ENCODE results near the gene RSPH1.

Gene RSPH1

DNA sequence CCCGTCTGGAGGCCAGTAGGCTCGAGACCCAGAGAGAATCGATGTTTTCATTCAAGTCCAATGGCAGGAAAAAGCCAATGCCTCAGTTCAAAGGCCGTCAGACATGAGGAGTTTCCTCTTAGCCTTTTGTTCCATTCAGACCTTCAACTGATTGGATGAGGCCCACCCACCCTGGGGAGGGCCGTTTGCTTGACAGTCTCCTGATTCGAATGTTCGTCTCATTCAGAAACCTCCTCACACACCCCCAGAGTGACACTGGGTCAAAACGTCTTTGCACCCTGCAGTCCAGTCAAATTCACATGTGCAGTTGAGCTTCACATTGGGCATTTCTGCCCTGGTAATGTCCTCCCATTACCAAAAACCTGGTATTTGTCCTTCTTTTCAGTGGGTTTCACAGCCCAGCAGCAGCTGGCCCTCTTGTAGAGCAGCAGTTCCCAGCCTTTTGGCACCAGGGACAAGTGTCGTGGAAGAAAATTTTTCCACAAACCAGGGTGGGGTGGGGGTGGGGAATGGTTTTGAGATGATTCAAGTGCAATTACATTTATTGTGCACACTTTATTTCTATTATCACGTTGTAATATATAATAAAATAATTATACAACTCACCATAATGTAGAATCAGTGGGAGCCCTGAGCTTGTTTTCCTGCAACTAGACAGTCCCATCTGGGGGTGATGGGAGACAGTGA lies 40.1 kb downstream of the RSPH1 start:
- TF ChIP-seq, protein P1, sequence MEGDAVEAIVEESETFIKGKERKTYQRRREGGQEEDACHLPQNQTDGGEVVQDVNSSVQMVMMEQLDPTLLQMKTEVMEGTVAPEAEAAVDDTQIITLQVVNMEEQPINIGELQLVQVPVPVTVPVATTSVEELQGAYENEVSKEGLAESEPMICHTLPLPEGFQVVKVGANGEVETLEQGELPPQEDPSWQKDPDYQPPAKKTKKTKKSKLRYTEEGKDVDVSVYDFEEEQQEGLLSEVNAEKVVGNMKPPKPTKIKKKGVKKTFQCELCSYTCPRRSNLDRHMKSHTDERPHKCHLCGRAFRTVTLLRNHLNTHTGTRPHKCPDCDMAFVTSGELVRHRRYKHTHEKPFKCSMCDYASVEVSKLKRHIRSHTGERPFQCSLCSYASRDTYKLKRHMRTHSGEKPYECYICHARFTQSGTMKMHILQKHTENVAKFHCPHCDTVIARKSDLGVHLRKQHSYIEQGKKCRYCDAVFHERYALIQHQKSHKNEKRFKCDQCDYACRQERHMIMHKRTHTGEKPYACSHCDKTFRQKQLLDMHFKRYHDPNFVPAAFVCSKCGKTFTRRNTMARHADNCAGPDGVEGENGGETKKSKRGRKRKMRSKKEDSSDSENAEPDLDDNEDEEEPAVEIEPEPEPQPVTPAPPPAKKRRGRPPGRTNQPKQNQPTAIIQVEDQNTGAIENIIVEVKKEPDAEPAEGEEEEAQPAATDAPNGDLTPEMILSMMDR (IDR thresholded peaks at IDR 0.05; ENCODE audit: insufficient read depth, low read depth, low read length, missing control alignments), result no peak
- H3K4me3 ChIP-seq (ENCODE audit: low read depth, low read length), result no peak overlapping the region
- DNase-seq (ENCODE audit: low read depth), result no peak

DNA sequence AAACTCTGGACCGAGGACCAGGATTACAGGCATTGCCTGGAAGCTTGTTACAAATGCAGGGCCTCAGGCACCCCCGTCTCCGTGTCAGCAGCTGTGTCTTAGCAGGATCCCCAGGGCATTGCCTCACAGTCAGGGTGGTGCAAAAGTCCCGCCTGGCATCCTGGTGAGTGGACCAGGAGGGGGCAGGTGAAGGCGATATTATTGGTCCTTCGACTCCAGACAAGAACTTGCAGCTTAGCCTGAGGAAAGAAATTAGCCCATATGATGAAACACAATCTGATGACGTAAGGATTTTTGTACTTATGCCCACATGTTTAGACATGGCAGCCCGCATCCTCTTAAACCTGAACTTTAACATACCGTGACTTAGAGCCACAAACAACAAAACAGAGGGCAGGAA lies 40.8 kb downstream of the RSPH1 start:
- DNase-seq (ENCODE audit: low read depth), result no peak
- no peak overlapping the region for H3K4me3 ChIP-seq (ENCODE audit: low read depth, low read length)
- TF ChIP-seq, protein P1 (IDR thresholded peaks at IDR 0.05; ENCODE audit: insufficient read depth, low read depth, low read length, missing control alignments), result no peak

DNA sequence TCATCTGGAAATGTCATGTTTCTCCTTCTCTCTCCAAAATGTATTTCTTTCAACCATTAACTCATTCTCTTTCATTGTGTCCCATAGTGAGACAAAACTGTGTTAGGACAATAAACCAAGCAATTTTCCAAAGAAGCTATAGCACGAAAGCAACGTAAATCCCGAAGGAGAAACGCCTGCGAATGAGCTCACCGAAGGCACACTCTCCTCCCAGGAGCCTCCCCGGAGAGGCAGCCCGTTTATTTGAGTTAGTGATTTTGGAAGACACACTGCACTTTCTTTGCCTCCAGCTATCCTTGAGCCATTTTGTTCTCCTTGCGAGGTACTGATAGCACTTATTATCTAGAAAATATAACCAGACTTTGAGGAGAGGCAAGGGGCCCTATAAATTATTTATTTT lies 41.2 kb downstream of the RSPH1 start:
- no peak for DNase-seq (ENCODE audit: low read depth)
- TF ChIP-seq, protein P1 (IDR thresholded peaks at IDR 0.05; ENCODE audit: insufficient read depth, low read depth, low read length, missing control alignments), result no peak
- H3K4me3 ChIP-seq (ENCODE audit: low read depth, low read length), result no peak overlapping the region

DNA sequence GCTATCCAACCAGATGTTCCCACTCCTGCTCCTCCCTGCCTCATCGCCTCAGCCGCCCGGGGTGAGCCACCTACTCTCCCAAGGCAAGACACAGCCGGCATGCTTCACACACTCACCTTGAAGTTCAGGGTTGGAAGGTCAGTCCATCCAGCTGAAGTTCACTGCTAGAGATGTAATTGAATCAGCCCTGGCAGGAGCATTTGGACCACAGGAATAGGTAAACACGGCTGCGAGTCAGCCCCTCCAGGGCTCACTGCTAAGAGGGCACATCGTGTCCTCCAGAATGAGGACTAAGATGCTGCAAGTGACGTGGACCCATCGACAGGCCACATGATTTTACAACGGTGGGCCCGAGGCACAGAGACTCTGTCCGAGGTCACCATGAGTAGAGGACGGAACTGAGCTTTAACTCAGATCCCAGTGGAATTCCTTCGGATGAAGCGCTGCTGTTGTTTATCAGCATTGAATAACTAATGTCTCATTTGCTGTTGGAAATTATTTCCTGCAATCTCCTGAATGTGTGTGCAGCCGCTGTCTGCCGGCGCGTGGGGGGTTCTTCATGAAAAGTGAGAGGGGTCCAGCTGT lies 41.9 kb downstream of the RSPH1 start:
- no peak for DNase-seq (ENCODE audit: low read depth)
- H3K4me3 ChIP-seq (ENCODE audit: low read depth, low read length), result no peak overlapping the region
- TF ChIP-seq, protein P1 (IDR thresholded peaks at IDR 0.05; ENCODE audit: insufficient read depth, low read depth, low read length, missing control alignments), result no peak

DNA sequence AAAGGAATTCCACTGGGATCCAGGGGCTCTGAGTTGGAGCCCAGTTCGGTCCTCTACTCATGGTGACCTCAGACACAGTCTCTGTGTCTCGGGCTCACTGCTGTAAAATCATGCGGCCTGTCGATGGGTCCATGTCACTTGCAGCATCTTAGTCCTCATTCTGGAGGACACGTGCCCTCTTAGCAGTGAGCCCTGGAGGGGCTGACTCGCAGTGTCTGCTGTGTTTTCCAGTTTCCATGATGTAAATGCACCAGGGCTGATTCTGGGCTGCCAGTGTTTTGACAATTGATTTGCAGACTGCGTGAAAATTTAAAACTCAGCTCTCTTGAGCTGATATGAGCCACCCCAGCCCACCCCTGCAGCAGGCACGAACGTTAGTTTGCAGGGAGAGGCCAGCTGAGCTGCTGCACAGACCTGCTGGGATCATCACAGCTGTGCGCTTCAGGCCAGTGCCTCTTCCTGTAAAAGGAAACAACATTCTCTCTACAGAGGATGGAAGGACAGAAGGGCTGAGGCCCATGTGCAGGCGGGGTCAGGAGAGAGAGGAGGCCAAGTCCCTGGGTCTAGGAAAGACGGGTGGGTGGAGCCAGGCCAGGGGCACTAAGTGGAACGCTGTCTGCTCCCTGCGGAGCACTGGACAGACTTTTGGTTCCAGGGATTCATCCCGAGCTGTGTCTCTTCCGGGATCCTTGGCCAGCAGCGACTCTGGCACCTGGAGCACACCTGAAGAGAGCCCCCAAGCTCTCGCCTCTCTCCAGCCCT lies 42.6 kb downstream of the RSPH1 start:
- TF ChIP-seq, protein P1 (IDR thresholded peaks at IDR 0.05; ENCODE audit: insufficient read depth, low read depth, low read length, missing control alignments), result no peak
- H3K4me3 ChIP-seq (ENCODE audit: low read depth, low read length), result no peak overlapping the region
- DNase-seq (ENCODE audit: low read depth), result no peak

DNA sequence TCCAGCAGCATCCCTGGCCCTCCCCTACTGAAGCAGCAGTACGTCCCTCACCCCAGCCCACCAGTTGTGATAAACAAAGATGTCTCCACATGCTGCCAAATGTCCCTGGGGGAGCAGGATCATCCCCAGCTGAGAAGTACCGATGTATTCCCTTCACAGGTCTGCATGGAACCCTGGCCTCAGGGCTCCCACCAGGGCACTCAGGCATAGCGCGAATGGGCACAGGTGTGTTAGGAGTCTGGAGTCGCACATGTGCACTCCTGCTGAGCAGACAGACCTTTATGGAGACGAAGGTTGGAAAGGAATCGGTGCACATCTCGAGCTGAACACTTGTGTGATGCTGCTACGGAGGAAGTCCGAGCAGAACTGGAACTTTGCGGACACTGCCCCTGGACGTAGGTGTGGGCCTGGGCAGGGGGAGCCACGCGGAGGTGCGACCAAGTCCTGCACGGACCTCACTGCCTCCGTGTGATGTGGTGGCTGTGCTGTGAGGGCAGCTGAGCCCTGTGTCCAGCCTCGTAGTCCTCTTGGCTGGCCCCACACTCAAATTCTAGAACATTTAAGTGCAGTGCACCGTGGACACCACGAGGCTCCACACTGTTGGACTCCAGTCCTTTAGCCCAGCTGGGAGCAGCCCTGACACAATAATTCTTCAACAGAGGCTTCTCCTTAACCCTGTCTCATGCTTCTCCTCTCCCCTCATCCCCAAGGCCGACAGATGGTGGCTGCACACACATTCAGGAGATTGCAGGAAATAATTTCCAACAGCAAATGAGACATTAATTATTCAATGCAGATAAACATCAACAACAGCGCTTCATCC lies 43.4 kb downstream of the RSPH1 start:
- H3K4me3 ChIP-seq (ENCODE audit: low read depth, low read length), result no peak overlapping the region
- TF ChIP-seq, protein P1 (IDR thresholded peaks at IDR 0.05; ENCODE audit: insufficient read depth, low read depth, low read length, missing control alignments), result no peak
- DNase-seq (ENCODE audit: low read depth), result no peak

All from GM12865 (cell line).